Breast epithelium (tissue), 4 donors: ENCODE measurements around the gene KCNJ10. TPM values are rescaled to one million over a fixed set of nuclear protein-coding genes. Genes with fewer than 3 reads are reported as not detected.

Experiments
- DNase-seq, 2 donors: peaks; one replicate each; pipeline ENCODE4 v3.0.0-alpha.2; 2019; ENCODE audit warnings: low spot score in 2 of 2
- H3K27ac ChIP-seq, 2 donors: fragments of 200-600 bp; sonication (generic) in 1 of 2; one replicate each; pipeline ENCODE4 v1.5.1; 2016 to 2019; ENCODE audit warnings: mild to moderate bottlenecking in 1 of 2
- H3K27me3 ChIP-seq, 2 donors: fragments of 200-600 bp; sonication (generic) in 1 of 2; one replicate each; pipeline versions ENCODE4 v1.5.1 to v1.6.0; 2017 to 2019; ENCODE audit warnings: control low read depth in 1 of 2, mild to moderate bottlenecking in 1 of 2
- H3K36me3 ChIP-seq: fragments of 200-600 bp; one replicate; pipeline ENCODE4 v1.5.1; 2019
- H3K4me1 ChIP-seq, 2 donors: fragments of 200-600 bp; sonication (generic); one replicate each; pipeline ENCODE4 v1.5.1; 2016 to 2019; ENCODE audit warnings: control low read depth in 1 of 2
- H3K4me3 ChIP-seq, 3 donors: fragments of 200-600 bp; sonication (generic); 1 replicate in 2 of 3; 2 replicates in 1 of 3; pipeline ENCODE4 v1.5.1; 2016 to 2019; ENCODE audit warnings: mild to moderate bottlenecking in 3 of 3, moderate library complexity in 2 of 3
- H3K9me3 ChIP-seq, 2 donors: fragments of 200-600 bp; sonication (generic) in 1 of 2; one replicate each; pipeline ENCODE4 v1.5.1; 2016 to 2019; ENCODE audit warnings: control low read depth in 1 of 2
- POLR2A ChIP-seq: fragments of 450-650 bp; IDR thresholded peaks from one replicate; pipeline ENCODE4 v1.6.1; 2016; ENCODE audit warnings: antibody characterized with exemption, mild to moderate bottlenecking, moderate library complexity
- POLR2AphosphoS5 ChIP-seq, 3 donors: sonication (generic); formaldehyde crosslinking; IDR thresholded peaks; one replicate each; pipeline ENCODE4 v1.6.1; 2017; ENCODE audit warnings: antibody characterized with exemption in 3 of 3
- intact Hi-C: fragments of 100-400 bp; cut with DNase I; formaldehyde crosslinking; loops from one replicate; pipeline ENCODE4 v1.15.1; 2023; ENCODE audit warnings: low total_unique reads
- total RNA-seq, 3 donors: library from RNA; depleted of rRNA; stranded (reverse); fragments of >200 nt; gene quantifications; one replicate each; pipeline ENCODE4 v1.1.0, GENCODE V29; 2016
- TF ChIP-seq, protein P1 (sequence below), 3 donors: fragments of 450-650 bp; IDR thresholded peaks; one replicate each; pipeline ENCODE4 v1.5.1; 2016 to 2017; ENCODE audit warnings: antibody characterized with exemption in 3 of 3, mild to moderate bottlenecking in 3 of 3, moderate library complexity in 3 of 3

The KCNJ10 gene
- total RNA-seq, 3 donors from 2014 or later = 0.15 TPM; not detected in 2

DNA sequence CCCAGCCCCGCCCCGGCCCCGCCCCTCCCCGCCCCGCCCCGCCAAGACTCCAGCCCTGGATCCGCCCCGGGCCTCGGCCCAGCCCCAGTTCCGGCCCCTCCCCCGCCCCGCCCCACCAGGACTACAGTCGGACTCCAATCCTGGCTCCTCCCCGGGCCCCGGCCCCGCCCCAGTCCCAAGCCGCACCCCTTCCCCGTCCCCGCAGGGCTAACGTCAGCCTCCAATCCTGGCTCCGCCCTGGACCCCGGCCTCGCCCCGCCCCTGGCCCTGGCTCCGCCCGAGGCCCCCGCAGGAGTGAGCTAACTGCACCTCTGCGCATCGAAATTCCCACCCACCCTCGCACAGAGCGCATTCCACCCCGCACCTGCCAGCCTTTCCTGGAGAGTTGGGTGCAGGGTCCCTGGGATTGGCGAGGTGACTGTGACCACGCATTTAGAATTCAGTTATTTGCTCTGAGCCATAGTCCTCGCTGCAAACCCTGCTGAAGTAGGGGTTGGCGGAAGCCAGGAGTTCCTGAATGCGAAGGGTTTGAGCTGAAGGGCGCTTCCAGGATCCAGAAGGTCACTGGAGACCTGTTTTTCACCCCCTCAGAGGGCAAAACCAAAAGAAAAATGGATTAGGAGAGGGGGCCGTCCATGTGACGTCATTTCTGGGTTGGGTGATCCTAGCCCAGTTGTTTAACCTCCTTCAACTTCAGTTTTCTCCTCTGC lies 29.0 kb upstream of the KCNJ10 start:
- TF ChIP-seq POLR2AphosphoS5 (IDR thresholded peaks at IDR 0.05) (peak; percentile 77 to 88 (median 86)), POLR2A (peak; percentile 30)
- TF ChIP-seq, protein P1, sequence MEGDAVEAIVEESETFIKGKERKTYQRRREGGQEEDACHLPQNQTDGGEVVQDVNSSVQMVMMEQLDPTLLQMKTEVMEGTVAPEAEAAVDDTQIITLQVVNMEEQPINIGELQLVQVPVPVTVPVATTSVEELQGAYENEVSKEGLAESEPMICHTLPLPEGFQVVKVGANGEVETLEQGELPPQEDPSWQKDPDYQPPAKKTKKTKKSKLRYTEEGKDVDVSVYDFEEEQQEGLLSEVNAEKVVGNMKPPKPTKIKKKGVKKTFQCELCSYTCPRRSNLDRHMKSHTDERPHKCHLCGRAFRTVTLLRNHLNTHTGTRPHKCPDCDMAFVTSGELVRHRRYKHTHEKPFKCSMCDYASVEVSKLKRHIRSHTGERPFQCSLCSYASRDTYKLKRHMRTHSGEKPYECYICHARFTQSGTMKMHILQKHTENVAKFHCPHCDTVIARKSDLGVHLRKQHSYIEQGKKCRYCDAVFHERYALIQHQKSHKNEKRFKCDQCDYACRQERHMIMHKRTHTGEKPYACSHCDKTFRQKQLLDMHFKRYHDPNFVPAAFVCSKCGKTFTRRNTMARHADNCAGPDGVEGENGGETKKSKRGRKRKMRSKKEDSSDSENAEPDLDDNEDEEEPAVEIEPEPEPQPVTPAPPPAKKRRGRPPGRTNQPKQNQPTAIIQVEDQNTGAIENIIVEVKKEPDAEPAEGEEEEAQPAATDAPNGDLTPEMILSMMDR (IDR thresholded peaks at IDR 0.05) = no peak

DNA sequence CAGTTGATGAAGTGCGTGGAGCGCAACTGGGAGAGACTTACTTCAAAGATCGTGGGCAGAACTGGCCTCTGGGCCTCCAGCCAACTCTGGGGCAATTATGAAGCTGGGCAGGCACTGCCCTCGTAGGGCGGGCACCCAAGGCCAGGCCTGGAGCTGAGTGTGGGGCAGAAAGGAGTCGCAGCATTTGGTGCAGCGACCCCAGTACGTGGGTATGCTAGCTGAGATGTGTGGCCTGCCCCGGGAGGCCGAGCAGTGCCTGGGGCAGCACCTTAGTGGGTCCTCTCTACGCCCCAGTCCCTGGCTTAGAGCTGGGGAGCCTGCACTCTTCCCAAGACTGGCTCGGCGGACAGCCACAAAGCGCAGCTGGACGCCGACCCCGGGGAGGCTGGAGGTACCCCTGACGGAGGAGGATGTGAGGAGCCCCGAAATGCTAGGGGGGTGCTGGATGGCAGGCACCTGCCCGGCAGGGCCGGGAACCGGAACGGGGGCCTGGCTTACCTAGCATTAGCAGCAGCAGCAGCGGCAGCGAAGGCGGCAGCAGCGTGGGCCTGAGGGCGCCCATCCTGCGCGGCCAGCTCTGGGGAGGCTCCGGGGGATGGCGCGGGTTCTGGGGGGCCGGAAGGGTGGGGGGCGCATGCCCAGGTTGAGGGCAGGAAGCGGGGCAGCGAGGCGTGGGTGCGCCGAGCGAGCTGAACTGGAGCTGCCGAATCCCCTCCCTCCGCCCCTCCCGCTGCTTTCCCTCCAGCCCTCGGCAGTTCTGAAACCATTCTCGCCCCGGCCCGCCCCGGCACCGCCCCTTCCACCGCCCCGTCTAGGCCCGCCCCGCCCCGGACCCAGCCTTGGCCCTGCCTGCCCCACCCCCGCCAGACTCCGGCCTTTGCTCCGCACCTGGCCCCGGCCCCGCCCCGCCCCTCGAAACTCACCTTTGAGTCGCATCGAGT lies 28.2 kb upstream of the KCNJ10 start, which contains the start of gene IGSF8:
Gene IGSF8 (minus strand): TSS at position 709 of the 941 bp plus-strand sequence. CDS start 147 bp downstream, at position 562.
- TF ChIP-seq POLR2AphosphoS5 (IDR thresholded peaks at IDR 0.05) = peak in 1 of 3 donors; percentile 10
- TF ChIP-seq, protein P1 (IDR thresholded peaks at IDR 0.05) = no peak
- TF ChIP-seq POLR2A = peak; percentile 46
- Histone ChIP-seq H3K27ac (peak within 1 kb of the TSS; percentile 90 to 91), H3K9me3 (no peaks in the 10 kb centered on the region), H3K36me3 (no peaks in the 10 kb centered on the region), H3K27me3 (no peaks in the 10 kb centered on the region), H3K4me3 (peak within 1 kb of the TSS; percentile 87 to 95 (median 88)), H3K4me1 (peaks cover 14 to 26% of the 10 kb centered on the region in 2 donors)
- peak; percentile 89 to 96 for DNase-seq
- intact Hi-C loops = loop anchor here (2.0 kb wide), 1 partner anchor 315 kb away; no protein-coding TSS in a partner anchor

More for the DNA sequence above, 29.0 kb upstream of the KCNJ10 start:
- H3K27me3 ChIP-seq = no peaks in the 10 kb centered on the region
- no peaks in the 10 kb centered on the region for H3K36me3 ChIP-seq
- intact Hi-C loops = no loop called here
- H3K9me3 ChIP-seq = no peaks in the 10 kb centered on the region
- H3K4me3 ChIP-seq = peak overlapping the region; percentile 87 to 95 (median 88)
- peaks cover 17 to 31% of the 10 kb centered on the region in 2 donors for H3K4me1 ChIP-seq
- H3K27ac ChIP-seq = peak overlapping the region; percentile 90 to 91
- DNase-seq = peak; percentile 97 to 99

DNA sequence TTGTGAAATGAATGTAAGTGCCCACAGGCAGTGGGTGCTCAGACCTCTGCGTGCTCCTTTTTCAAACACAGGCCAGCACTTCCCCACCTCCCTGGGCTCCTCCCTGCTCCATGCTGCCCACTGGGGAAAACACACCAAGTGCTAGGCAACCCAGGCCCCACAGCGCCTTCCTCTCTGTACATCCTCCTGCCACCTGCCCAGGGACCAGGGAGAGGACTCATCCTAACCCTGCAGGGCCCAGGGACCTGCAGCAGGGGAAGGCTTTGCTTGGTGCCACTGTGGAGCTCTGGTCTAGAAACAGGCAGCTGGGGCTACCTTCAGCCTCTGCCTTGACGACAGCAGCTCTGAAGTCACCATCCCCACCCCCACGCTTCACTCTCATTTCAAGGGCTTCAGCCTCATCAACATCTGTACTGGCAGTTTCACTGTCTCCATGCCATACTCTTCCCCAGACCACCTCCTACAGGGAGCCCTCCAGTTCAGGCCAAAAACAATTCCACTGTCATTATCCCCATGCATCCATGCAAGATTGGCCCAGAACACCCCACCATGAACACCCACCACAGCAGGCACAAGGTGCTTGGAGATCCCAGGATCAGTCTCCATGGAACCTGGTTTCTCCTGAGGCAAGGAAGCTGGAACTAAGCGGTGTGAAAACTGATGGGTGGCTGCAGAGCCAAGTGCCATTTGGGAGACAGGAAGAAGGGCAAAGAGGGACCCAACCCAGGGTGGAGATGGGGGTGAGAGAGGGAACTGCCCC lies 27.4 kb upstream of the KCNJ10 start:
- no peak for DNase-seq
- intact Hi-C loops = loop anchor here (2.0 kb wide), 1 partner anchor 315 kb away; no protein-coding TSS in a partner anchor

DNA sequence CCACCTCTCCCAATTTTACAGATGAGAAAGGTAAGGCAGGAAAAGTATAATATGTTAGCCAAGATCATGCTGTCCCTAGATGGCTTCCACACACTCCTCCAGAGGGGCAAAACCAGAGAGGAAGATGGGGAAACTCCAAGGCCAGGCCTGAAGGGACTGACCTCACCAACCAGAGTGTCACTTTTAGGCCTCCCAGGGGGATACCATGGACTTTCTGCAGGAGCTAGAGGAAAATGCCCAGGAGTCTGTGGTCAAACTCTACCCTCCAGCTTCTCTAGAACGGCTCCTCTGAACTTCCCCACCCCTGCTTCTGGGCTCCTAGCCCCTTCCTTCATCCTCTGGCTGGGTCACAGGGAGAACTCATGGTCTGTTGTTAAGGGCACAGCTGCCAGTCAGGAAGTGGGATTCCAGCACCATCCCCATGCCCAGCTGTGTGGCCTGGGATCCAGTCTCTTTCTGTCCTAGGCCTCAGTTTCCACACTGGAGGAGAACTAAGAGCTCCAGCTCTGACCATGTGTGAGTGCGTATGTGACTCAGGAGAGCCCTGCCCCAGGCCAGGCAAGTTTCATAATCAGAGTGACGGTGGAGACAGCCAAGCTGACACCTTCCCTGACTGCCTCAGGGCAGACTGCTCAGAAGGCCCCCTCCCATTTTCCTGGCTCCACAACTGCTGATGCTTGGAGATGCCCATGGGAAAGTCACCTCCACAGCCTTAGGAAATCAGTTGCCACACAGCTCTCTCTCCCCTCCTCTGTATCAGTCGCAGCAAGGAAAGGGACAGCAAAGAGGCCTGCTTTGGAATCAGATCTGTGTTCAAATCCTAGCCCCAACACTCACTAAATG lies 26.5 kb upstream of the KCNJ10 start:
- DNase-seq = peak in 1 of 2 donors; percentile 63
- Histone ChIP-seq H3K27ac (peak overlapping the region; percentile 90 to 91), H3K4me1 (peaks cover 14 to 25% of the 10 kb centered on the region in 2 donors)

More for the DNA sequence above, 27.4 kb upstream of the KCNJ10 start:
- Histone ChIP-seq H3K4me3 (peak overlapping the region; percentile 87 to 95 (median 88)), H3K27ac (peak overlapping the region; percentile 90 to 91), H3K4me1 (peaks cover 14 to 26% of the 10 kb centered on the region in 2 donors), H3K9me3 (no peaks in the 10 kb centered on the region), H3K36me3 (no peaks in the 10 kb centered on the region), H3K27me3 (no peaks in the 10 kb centered on the region)
- no peak for TF ChIP-seq POLR2AphosphoS5 (IDR thresholded peaks at IDR 0.05)
- TF ChIP-seq, protein P1 (IDR thresholded peaks at IDR 0.05) = no peak

More for the DNA sequence above, 26.5 kb upstream of the KCNJ10 start:
- H3K4me3 ChIP-seq = peak overlapping the region in 2 of 3 donors; percentile 87 to 95
- no peaks in the 10 kb centered on the region for H3K27me3 ChIP-seq
- intact Hi-C loops = loop anchor here (2.0 kb wide), 1 partner anchor 314 kb away; no protein-coding TSS in a partner anchor
- H3K9me3 ChIP-seq = no peaks in the 10 kb centered on the region
- no peak for TF ChIP-seq POLR2A
- peak in 1 of 3 donors; percentile 59 for TF ChIP-seq POLR2AphosphoS5 (IDR thresholded peaks at IDR 0.05)
- H3K36me3 ChIP-seq = no peaks in the 10 kb centered on the region
